ENCODE data around the gene FOXF1.

The FOXF1 gene

DNA sequence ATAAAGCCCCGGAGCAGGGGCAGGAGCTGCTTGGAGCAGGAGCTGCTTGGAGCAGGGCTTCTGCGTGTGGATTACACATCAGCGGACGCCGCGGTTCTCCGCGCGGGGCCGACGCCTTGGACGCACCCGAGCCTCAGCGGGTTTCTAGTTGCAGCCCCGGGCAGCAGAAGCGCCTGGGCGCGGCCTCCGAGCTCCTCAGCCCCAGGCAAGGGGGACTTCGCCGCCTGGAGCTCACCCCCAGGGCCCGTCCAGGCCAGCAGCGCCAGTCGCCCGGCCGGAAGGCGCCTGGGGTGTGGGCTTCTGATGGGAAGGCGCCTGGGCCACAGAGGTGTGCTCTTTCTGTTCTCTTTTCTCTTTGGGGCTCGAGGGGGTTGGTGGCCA is 6.3 kb downstream of the FOXF1 start:
- peak; percentile 44 for DNase-seq
- WGBS (ENCODE audit: extremely low coverage, insufficient coverage, low lambda C conversion rate) = no CpG with 5 or more reads among the region's 29 CpGs
- H2BK15ac ChIP-seq (replicated peaks; ENCODE audit: low read depth) = no peak overlapping the region
- H4K5ac ChIP-seq (ENCODE audit: low read length) = no peak overlapping the region
- H3K4ac ChIP-seq (ENCODE audit: low read depth, low read length) = no peak overlapping the region
- H3K27ac ChIP-seq (ENCODE audit: low read depth, low read length) = no peak overlapping the region
- no peaks in the 10 kb centered on the region for H3K4me1 ChIP-seq (ENCODE audit: control insufficient read depth, low read depth, low read length)
- no peak overlapping the region for H3K4me2 ChIP-seq (ENCODE audit: low read length)
- H3K23ac ChIP-seq (ENCODE audit: low read length) = no peak overlapping the region
- H2BK120ac ChIP-seq (ENCODE audit: low read depth, low read length) = no peak overlapping the region
- H3K18ac ChIP-seq (ENCODE audit: low read length) = no peak overlapping the region
- no peaks in the 10 kb centered on the region for H3K79me1 ChIP-seq (ENCODE audit: low read length)
- H3K79me2 ChIP-seq (ENCODE audit: control insufficient read depth, insufficient read depth, low read length) = peaks cover 4% of the 10 kb centered on the region
- no peak overlapping the region for H4K8ac ChIP-seq (ENCODE audit: low read depth, low read length)
- H3K27me3 ChIP-seq (ENCODE audit: insufficient read depth, low read length, poor library complexity) = peaks cover 34% of the 10 kb centered on the region
- H3K9ac ChIP-seq (ENCODE audit: low read length) = no peak overlapping the region
- no peak overlapping the region for H2AK5ac ChIP-seq (ENCODE audit: low read length)
- H3K56ac ChIP-seq (ENCODE audit: low read length) = peak overlapping the region; percentile 17
- H3K4me3 ChIP-seq (ENCODE audit: low read length) = no peak overlapping the region
- H2BK5ac ChIP-seq (ENCODE audit: low read length) = no peak overlapping the region
- no peaks in the 10 kb centered on the region for H3K36me3 ChIP-seq (ENCODE audit: control insufficient read depth, insufficient read depth, low read length)

DNA sequence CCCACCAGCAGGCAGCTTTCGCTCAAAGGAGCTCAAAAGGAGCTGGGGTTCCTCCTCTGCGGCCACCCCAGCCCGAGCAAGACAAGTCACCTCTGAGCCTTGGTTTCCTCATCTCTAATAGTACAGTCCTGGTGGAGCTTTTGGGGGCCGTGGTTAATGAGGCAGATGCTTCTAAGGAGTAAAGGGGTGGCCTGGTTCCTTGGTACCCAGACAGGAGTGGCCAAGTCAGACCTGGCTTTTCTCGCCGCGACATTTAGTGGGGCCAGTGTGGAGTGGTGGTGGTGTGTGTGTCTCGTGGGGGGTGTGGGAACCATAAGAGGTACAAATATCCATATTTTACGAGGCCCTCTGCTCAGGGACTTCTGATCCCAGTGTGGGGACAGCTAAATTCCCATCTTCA is 6.7 kb downstream of the FOXF1 start:
- H3K4ac ChIP-seq (ENCODE audit: low read depth, low read length) = no peak overlapping the region
- H3K9ac ChIP-seq (ENCODE audit: low read length) = no peak overlapping the region
- no peak overlapping the region for H3K23ac ChIP-seq (ENCODE audit: low read length)
- H3K27ac ChIP-seq (ENCODE audit: low read depth, low read length) = no peak overlapping the region
- H2AK5ac ChIP-seq (ENCODE audit: low read length) = no peak overlapping the region
- no peak overlapping the region for H2BK15ac ChIP-seq (replicated peaks; ENCODE audit: low read depth)
- no peaks in the 10 kb centered on the region for H3K36me3 ChIP-seq (ENCODE audit: control insufficient read depth, insufficient read depth, low read length)
- H4K5ac ChIP-seq (ENCODE audit: low read length) = no peak overlapping the region
- H3K4me3 ChIP-seq (ENCODE audit: low read length) = no peak overlapping the region
- WGBS (ENCODE audit: extremely low coverage, insufficient coverage, low lambda C conversion rate) = no CpG with 5 or more reads among the region's 9 CpGs
- peak overlapping the region; percentile 17 for H3K56ac ChIP-seq (ENCODE audit: low read length)
- H3K4me1 ChIP-seq (ENCODE audit: control insufficient read depth, low read depth, low read length) = no peaks in the 10 kb centered on the region
- no peak overlapping the region for H4K8ac ChIP-seq (ENCODE audit: low read depth, low read length)
- H2BK120ac ChIP-seq (ENCODE audit: low read depth, low read length) = no peak overlapping the region
- H3K79me2 ChIP-seq (ENCODE audit: control insufficient read depth, insufficient read depth, low read length) = peaks cover 4% of the 10 kb centered on the region
- no peak overlapping the region for H3K18ac ChIP-seq (ENCODE audit: low read length)
- no peak for DNase-seq
- H3K79me1 ChIP-seq (ENCODE audit: low read length) = no peaks in the 10 kb centered on the region
- no peak overlapping the region for H3K4me2 ChIP-seq (ENCODE audit: low read length)
- peaks cover 31% of the 10 kb centered on the region for H3K27me3 ChIP-seq (ENCODE audit: insufficient read depth, low read length, poor library complexity)
- no peak overlapping the region for H2BK5ac ChIP-seq (ENCODE audit: low read length)

DNA sequence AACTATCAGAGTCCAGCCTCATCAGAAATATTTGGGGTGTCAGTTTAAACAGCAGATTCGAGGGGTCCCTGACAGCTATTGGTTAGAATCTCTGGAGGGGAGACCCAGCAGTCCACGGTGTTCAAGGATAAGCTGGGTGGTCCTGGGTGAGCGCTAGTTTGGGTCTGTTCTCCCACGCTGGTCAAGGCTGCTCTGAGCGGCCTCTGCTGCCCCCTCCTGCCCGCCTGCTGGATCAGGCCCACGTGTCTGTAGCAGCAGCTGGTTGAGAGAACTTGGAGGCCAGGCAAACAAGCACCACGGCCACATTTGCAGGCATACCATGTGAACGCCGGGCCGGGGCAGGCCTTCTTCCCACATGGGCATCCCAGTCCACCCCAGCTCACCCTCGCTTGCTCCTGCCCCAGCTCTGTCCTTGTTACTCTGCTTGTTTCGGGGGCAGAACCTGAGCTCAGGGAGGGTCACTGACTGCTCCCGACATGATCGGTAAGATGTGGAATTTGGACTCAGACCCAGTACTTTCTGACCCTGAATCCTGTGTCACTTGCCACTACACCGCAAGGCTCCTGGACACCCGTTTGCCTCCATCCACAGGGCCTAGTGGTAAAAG is 7.4 kb downstream of the FOXF1 start:
- no CpG with 5 or more reads among the region's 17 CpGs for WGBS (ENCODE audit: extremely low coverage, insufficient coverage, low lambda C conversion rate)
- Histone ChIP-seq H2AK5ac (ENCODE audit: low read length) (no peak overlapping the region), H3K56ac (ENCODE audit: low read length) (no peak overlapping the region), H4K5ac (ENCODE audit: low read length) (no peak overlapping the region), H4K8ac (ENCODE audit: low read depth, low read length) (no peak overlapping the region), H3K36me3 (ENCODE audit: control insufficient read depth, insufficient read depth, low read length) (no peaks in the 10 kb centered on the region), H2BK5ac (ENCODE audit: low read length) (no peak overlapping the region), H3K4me2 (ENCODE audit: low read length) (no peak overlapping the region), H2BK120ac (ENCODE audit: low read depth, low read length) (no peak overlapping the region), H3K27me3 (ENCODE audit: insufficient read depth, low read length, poor library complexity) (peaks cover 29% of the 10 kb centered on the region), H3K79me2 (ENCODE audit: control insufficient read depth, insufficient read depth, low read length) (peaks cover 3% of the 10 kb centered on the region), H3K23ac (ENCODE audit: low read length) (no peak overlapping the region), H3K18ac (ENCODE audit: low read length) (no peak overlapping the region), H2BK15ac (replicated peaks; ENCODE audit: low read depth) (no peak overlapping the region), H3K4ac (ENCODE audit: low read depth, low read length) (no peak overlapping the region), H3K79me1 (ENCODE audit: low read length) (no peaks in the 10 kb centered on the region), H3K9ac (ENCODE audit: low read length) (no peak overlapping the region), H3K4me3 (ENCODE audit: low read length) (no peak overlapping the region), H3K4me1 (ENCODE audit: control insufficient read depth, low read depth, low read length) (no peaks in the 10 kb centered on the region), H3K27ac (ENCODE audit: low read depth, low read length) (no peak overlapping the region)
- DNase-seq = peak; percentile 79

DNA sequence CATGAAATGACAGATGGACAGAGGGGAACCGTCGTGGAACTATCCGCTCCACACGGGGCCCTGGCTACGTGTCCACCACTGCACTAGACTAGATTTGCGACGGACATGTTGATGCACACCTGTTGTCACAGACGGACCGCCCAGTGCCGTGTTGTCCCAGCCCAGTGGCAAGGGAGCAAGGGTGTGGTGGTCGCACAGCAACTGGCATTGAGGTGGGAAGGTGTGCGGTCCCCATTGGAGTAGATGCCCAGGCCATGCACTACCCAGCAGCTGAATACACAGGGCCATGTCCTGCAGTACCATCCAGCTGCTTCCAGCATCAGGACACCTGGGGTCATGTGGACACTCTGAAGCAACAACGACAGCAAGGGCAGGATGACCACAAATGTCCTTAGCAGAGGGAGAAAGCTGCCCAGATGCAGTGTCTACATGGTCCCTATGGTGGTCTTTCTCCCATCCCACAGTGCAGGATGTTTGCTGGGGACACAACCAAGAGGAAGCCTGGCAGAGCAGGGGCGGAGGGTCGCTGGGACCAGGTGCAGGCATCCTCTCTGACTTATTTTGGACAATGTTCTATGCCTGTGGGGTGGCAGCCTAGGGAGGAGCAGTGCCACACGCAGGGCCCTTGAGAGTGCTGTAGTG is 8.8 kb downstream of the FOXF1 start:
- Histone ChIP-seq H3K27ac (ENCODE audit: low read depth, low read length) (no peak overlapping the region), H3K79me1 (ENCODE audit: low read length) (no peaks in the 10 kb centered on the region), H3K18ac (ENCODE audit: low read length) (no peak overlapping the region), H3K36me3 (ENCODE audit: control insufficient read depth, insufficient read depth, low read length) (no peaks in the 10 kb centered on the region), H4K5ac (ENCODE audit: low read length) (no peak overlapping the region), H3K79me2 (ENCODE audit: control insufficient read depth, insufficient read depth, low read length) (no peaks in the 10 kb centered on the region), H2BK5ac (ENCODE audit: low read length) (no peak overlapping the region), H3K4me3 (ENCODE audit: low read length) (no peak overlapping the region), H4K8ac (ENCODE audit: low read depth, low read length) (no peak overlapping the region), H2AK5ac (ENCODE audit: low read length) (no peak overlapping the region), H3K4me1 (ENCODE audit: control insufficient read depth, low read depth, low read length) (no peaks in the 10 kb centered on the region), H3K9ac (ENCODE audit: low read length) (no peak overlapping the region), H3K4ac (ENCODE audit: low read depth, low read length) (no peak overlapping the region), H3K56ac (ENCODE audit: low read length) (no peak overlapping the region), H3K27me3 (ENCODE audit: insufficient read depth, low read length, poor library complexity) (peaks cover 20% of the 10 kb centered on the region), H2BK120ac (ENCODE audit: low read depth, low read length) (no peak overlapping the region), H3K4me2 (ENCODE audit: low read length) (no peak overlapping the region), H3K23ac (ENCODE audit: low read length) (no peak overlapping the region), H2BK15ac (replicated peaks; ENCODE audit: low read depth) (no peak overlapping the region)
- DNase-seq = no peak
- WGBS (ENCODE audit: extremely low coverage, insufficient coverage, low lambda C conversion rate) = no CpG with 5 or more reads among the region's 16 CpGs

DNA sequence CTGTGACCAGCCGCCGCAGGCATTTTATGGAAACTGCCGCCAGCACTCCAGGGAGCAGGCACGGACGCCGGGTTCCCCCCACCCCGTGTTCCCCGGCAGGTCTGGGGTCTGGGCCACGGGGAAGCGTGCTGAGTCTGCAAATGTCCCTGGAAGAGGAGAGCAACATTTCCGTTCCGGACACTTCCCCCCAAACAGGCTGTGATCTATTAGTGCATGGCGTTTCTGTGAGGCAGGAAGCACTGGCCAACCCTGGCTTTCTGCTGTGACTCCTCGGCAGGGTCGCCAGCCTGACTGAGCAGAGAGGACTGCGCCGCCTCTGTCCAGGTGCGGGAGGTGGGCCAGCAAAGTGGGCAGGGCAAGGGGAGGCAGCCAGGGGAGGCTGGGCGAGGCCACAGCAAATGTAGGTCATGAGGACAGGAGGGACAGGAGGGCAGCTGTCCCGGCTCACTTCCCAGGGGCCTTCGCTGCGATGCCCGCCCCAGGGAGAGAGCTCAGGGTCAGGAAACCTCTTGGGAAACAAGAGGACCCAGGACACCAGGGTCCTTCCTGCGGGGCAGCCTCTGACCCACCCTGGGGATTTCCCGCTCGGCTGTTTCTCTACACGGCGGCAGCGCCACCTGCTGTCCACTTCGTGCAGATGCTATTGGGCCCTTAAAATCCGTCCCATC is 9.5 kb downstream of the FOXF1 start:
- Histone ChIP-seq H3K4me3 (ENCODE audit: low read length) (no peak overlapping the region), H3K27me3 (ENCODE audit: insufficient read depth, low read length, poor library complexity) (peaks cover 19% of the 10 kb centered on the region), H4K5ac (ENCODE audit: low read length) (no peak overlapping the region), H3K18ac (ENCODE audit: low read length) (no peak overlapping the region), H3K4me2 (ENCODE audit: low read length) (no peak overlapping the region), H3K9ac (ENCODE audit: low read length) (no peak overlapping the region), H3K4ac (ENCODE audit: low read depth, low read length) (no peak overlapping the region), H2BK15ac (replicated peaks; ENCODE audit: low read depth) (no peak overlapping the region), H2BK120ac (ENCODE audit: low read depth, low read length) (no peak overlapping the region), H3K56ac (ENCODE audit: low read length) (peak overlapping the region; percentile 19), H3K36me3 (ENCODE audit: control insufficient read depth, insufficient read depth, low read length) (no peaks in the 10 kb centered on the region), H3K79me2 (ENCODE audit: control insufficient read depth, insufficient read depth, low read length) (no peaks in the 10 kb centered on the region), H3K27ac (ENCODE audit: low read depth, low read length) (no peak overlapping the region), H3K23ac (ENCODE audit: low read length) (no peak overlapping the region), H4K8ac (ENCODE audit: low read depth, low read length) (no peak overlapping the region), H2BK5ac (ENCODE audit: low read length) (no peak overlapping the region), H2AK5ac (ENCODE audit: low read length) (no peak overlapping the region), H3K4me1 (ENCODE audit: control insufficient read depth, low read depth, low read length) (no peaks in the 10 kb centered on the region), H3K79me1 (ENCODE audit: low read length) (no peaks in the 10 kb centered on the region)
- WGBS (ENCODE audit: extremely low coverage, insufficient coverage, low lambda C conversion rate) = no CpG with 5 or more reads among the region's 31 CpGs
- DNase-seq = peak; percentile 60
